ENCODE measurements around the gene CXCL10.
A peak's percentile ranks its signal among the peaks of the same experiment; 100 is the strongest.

- TF ChIP-seq RAD21 (IDR thresholded peaks at IDR 0.05; ENCODE audit: low read depth) = peak; percentile 88
- TF ChIP-seq EP300 (IDR thresholded peaks at IDR 0.05; ENCODE audit: borderline replicate concordance) = no peak
- TF ChIP-seq REST (IDR thresholded peaks at IDR 0.05; ENCODE audit: low read depth) = no peak
These were observed 44.5 kb upstream of the CXCL10 start for GRCh38 chr4:76067652-76068286.

Measured in Ishikawa (cell line).